ENCODE measurements around the gene FOXD4.
"Not testable (repeated sequence)": the region's sequence is repeated elsewhere in the genome, so short reads cannot be mapped to it uniquely, and the experiment has no call there.

The FOXD4 gene

GRCh38 chr9:112589-113467 lies 5.4 kb downstream of the FOXD4 start:
- H3K27me3 ChIP-seq (ENCODE audit: control insufficient read depth, insufficient read depth, low read length) = peaks cover 90% of the 10 kb centered on the region
- not testable (repeated sequence) for H3K9ac ChIP-seq (ENCODE audit: low read depth, low read length); H3K9me3 ChIP-seq (ENCODE audit: control insufficient read depth, insufficient read depth, low read length); H3K27ac ChIP-seq (ENCODE audit: low read depth, low read length); H3K36me3 ChIP-seq (ENCODE audit: control insufficient read depth, insufficient read depth, low read length); H3K4me1 ChIP-seq (ENCODE audit: control insufficient read depth, insufficient read depth, low read length); H3K4me3 ChIP-seq (ENCODE audit: low read depth, low read length)

GRCh38 chr9:110672-111071 lies 7.5 kb downstream of the FOXD4 start:
- not testable (repeated sequence) for H3K36me3 ChIP-seq (ENCODE audit: control insufficient read depth, insufficient read depth, low read length); H3K4me3 ChIP-seq (ENCODE audit: low read depth, low read length); H3K4me1 ChIP-seq (ENCODE audit: control insufficient read depth, insufficient read depth, low read length); H3K9me3 ChIP-seq (ENCODE audit: control insufficient read depth, insufficient read depth, low read length); H3K9ac ChIP-seq (ENCODE audit: low read depth, low read length); H3K27ac ChIP-seq (ENCODE audit: low read depth, low read length)
- H3K27me3 ChIP-seq (ENCODE audit: control insufficient read depth, insufficient read depth, low read length) = peaks cover 83% of the 10 kb centered on the region

- peaks cover 74% of the 10 kb centered on the region for H3K27me3 ChIP-seq (ENCODE audit: control insufficient read depth, insufficient read depth, low read length)
- H3K27ac ChIP-seq (ENCODE audit: low read depth, low read length); H3K4me3 ChIP-seq (ENCODE audit: low read depth, low read length); H3K9me3 ChIP-seq (ENCODE audit: control insufficient read depth, insufficient read depth, low read length); H3K9ac ChIP-seq (ENCODE audit: low read depth, low read length); H3K4me1 ChIP-seq (ENCODE audit: control insufficient read depth, insufficient read depth, low read length); H3K36me3 ChIP-seq (ENCODE audit: control insufficient read depth, insufficient read depth, low read length): not testable (repeated sequence)
Measured at GRCh38 chr9:109540-109939, 8.7 kb downstream of the FOXD4 start.

GRCh38 chr9:108742-109495 lies 9.3 kb downstream of the FOXD4 start:
- peaks cover 68% of the 10 kb centered on the region for H3K27me3 ChIP-seq (ENCODE audit: control insufficient read depth, insufficient read depth, low read length)
- H3K4me1 ChIP-seq (ENCODE audit: control insufficient read depth, insufficient read depth, low read length); H3K9me3 ChIP-seq (ENCODE audit: control insufficient read depth, insufficient read depth, low read length); H3K9ac ChIP-seq (ENCODE audit: low read depth, low read length); H3K4me3 ChIP-seq (ENCODE audit: low read depth, low read length); H3K36me3 ChIP-seq (ENCODE audit: control insufficient read depth, insufficient read depth, low read length); H3K27ac ChIP-seq (ENCODE audit: low read depth, low read length): not testable (repeated sequence)

GRCh38 chr9:105991-106390 lies 12.2 kb downstream of the FOXD4 start:
- not testable (repeated sequence) for H3K9me3 ChIP-seq (ENCODE audit: control insufficient read depth, insufficient read depth, low read length); H3K9ac ChIP-seq (ENCODE audit: low read depth, low read length); H3K4me1 ChIP-seq (ENCODE audit: control insufficient read depth, insufficient read depth, low read length); H3K27ac ChIP-seq (ENCODE audit: low read depth, low read length); H3K36me3 ChIP-seq (ENCODE audit: control insufficient read depth, insufficient read depth, low read length); H3K4me3 ChIP-seq (ENCODE audit: low read depth, low read length)
- H3K27me3 ChIP-seq (ENCODE audit: control insufficient read depth, insufficient read depth, low read length) = peaks cover 41% of the 10 kb centered on the region

GRCh38 chr9:100430-100829 lies 17.8 kb downstream of the FOXD4 start:
- H3K9me3 ChIP-seq (ENCODE audit: control insufficient read depth, insufficient read depth, low read length); H3K9ac ChIP-seq (ENCODE audit: low read depth, low read length); H3K27me3 ChIP-seq (ENCODE audit: control insufficient read depth, insufficient read depth, low read length); H3K27ac ChIP-seq (ENCODE audit: low read depth, low read length); H3K4me1 ChIP-seq (ENCODE audit: control insufficient read depth, insufficient read depth, low read length); H3K4me3 ChIP-seq (ENCODE audit: low read depth, low read length); H3K36me3 ChIP-seq (ENCODE audit: control insufficient read depth, insufficient read depth, low read length): not testable (repeated sequence)

GRCh38 chr9:99867-100266 lies 18.4 kb downstream of the FOXD4 start:
- not testable (repeated sequence) for H3K9me3 ChIP-seq (ENCODE audit: control insufficient read depth, insufficient read depth, low read length); H3K9ac ChIP-seq (ENCODE audit: low read depth, low read length); H3K27me3 ChIP-seq (ENCODE audit: control insufficient read depth, insufficient read depth, low read length); H3K4me1 ChIP-seq (ENCODE audit: control insufficient read depth, insufficient read depth, low read length); H3K27ac ChIP-seq (ENCODE audit: low read depth, low read length); H3K4me3 ChIP-seq (ENCODE audit: low read depth, low read length); H3K36me3 ChIP-seq (ENCODE audit: control insufficient read depth, insufficient read depth, low read length)

- H3K36me3 ChIP-seq (ENCODE audit: control insufficient read depth, insufficient read depth, low read length); H3K27me3 ChIP-seq (ENCODE audit: control insufficient read depth, insufficient read depth, low read length); H3K9ac ChIP-seq (ENCODE audit: low read depth, low read length); H3K9me3 ChIP-seq (ENCODE audit: control insufficient read depth, insufficient read depth, low read length); H3K4me3 ChIP-seq (ENCODE audit: low read depth, low read length); H3K4me1 ChIP-seq (ENCODE audit: control insufficient read depth, insufficient read depth, low read length); H3K27ac ChIP-seq (ENCODE audit: low read depth, low read length): not testable (repeated sequence)
Measured at GRCh38 chr9:98775-99174, 19.4 kb downstream of the FOXD4 start.

GRCh38 chr9:94992-95391 lies 23.2 kb downstream of the FOXD4 start:
- H3K36me3 ChIP-seq (ENCODE audit: control insufficient read depth, insufficient read depth, low read length); H3K4me1 ChIP-seq (ENCODE audit: control insufficient read depth, insufficient read depth, low read length): not testable (repeated sequence)

GRCh38 chr9:94323-94722 lies 23.9 kb downstream of the FOXD4 start:
- H3K4me1 ChIP-seq (ENCODE audit: control insufficient read depth, insufficient read depth, low read length); H3K27me3 ChIP-seq (ENCODE audit: control insufficient read depth, insufficient read depth, low read length); H3K4me3 ChIP-seq (ENCODE audit: low read depth, low read length); H3K27ac ChIP-seq (ENCODE audit: low read depth, low read length); H3K9ac ChIP-seq (ENCODE audit: low read depth, low read length); H3K9me3 ChIP-seq (ENCODE audit: control insufficient read depth, insufficient read depth, low read length); H3K36me3 ChIP-seq (ENCODE audit: control insufficient read depth, insufficient read depth, low read length): not testable (repeated sequence)

More at GRCh38 chr9:94992-95391, 23.2 kb downstream of the FOXD4 start:
- not testable (repeated sequence) for H3K27me3 ChIP-seq (ENCODE audit: control insufficient read depth, insufficient read depth, low read length); H3K4me3 ChIP-seq (ENCODE audit: low read depth, low read length); H3K9me3 ChIP-seq (ENCODE audit: control insufficient read depth, insufficient read depth, low read length); H3K27ac ChIP-seq (ENCODE audit: low read depth, low read length); H3K9ac ChIP-seq (ENCODE audit: low read depth, low read length)

- not testable (repeated sequence) for H3K36me3 ChIP-seq (ENCODE audit: control insufficient read depth, insufficient read depth, low read length); H3K9me3 ChIP-seq (ENCODE audit: control insufficient read depth, insufficient read depth, low read length); H3K27ac ChIP-seq (ENCODE audit: low read depth, low read length); H3K27me3 ChIP-seq (ENCODE audit: control insufficient read depth, insufficient read depth, low read length); H3K4me3 ChIP-seq (ENCODE audit: low read depth, low read length); H3K9ac ChIP-seq (ENCODE audit: low read depth, low read length); H3K4me1 ChIP-seq (ENCODE audit: control insufficient read depth, insufficient read depth, low read length)
Measured at GRCh38 chr9:93909-94308, 24.3 kb downstream of the FOXD4 start.

Measured in HUES48 (cell line).